Activated naive CD4-positive, alpha-beta T cell treated with anti-CD3 and anti-CD28 coated beads for 36 hours (primary cell): Measurements from ENCODE around the gene TSPAN17. TPM values are rescaled to one million over a fixed set of nuclear protein-coding genes. Genes with fewer than 3 reads are reported as not detected.

Experiments
- CTCF ChIA-PET: fragments of 350-600 bp; sonication (Branson Sonifier 250); formaldehyde crosslinking; loops from one replicate; lab custom pipeline; 2021; ENCODE audit warnings: antibody characterized with exemption; lab: Charles Lee
- DNase-seq: peaks from one replicate; pipeline ENCODE4 v3.0.0-alpha.2; 2020
- H3K27ac Mint-ChIP-seq: one replicate; pipeline ENCODE4 v1.8.0; 2021; ENCODE audit warnings: mild to moderate bottlenecking, mixed read lengths
- H3K27me3 Mint-ChIP-seq: one replicate; pipeline ENCODE4 v1.8.0; 2021; ENCODE audit warnings: low read depth, mixed read lengths
- H3K36me3 Mint-ChIP-seq: one replicate; pipeline ENCODE4 v1.8.0; 2021; ENCODE audit warnings: low read depth, mixed read lengths
- H3K4me1 Mint-ChIP-seq: one replicate; pipeline ENCODE4 v1.8.0; 2021; ENCODE audit warnings: low read depth, mixed read lengths
- H3K4me3 Mint-ChIP-seq: one replicate; pipeline ENCODE4 v1.8.0; 2021; ENCODE audit warnings: mild to moderate bottlenecking, moderate library complexity, mixed read lengths
- H3K9me3 Mint-ChIP-seq: one replicate; pipeline ENCODE4 v1.8.0; 2021; ENCODE audit warnings: mixed read lengths
- intact Hi-C: fragments of 100-400 bp; cut with micrococcal nuclease; formaldehyde crosslinking; loops from one replicate; pipeline ENCODE4 v1.15.1; 2023
- total RNA-seq, 2 experiments: library from RNA; stranded (reverse); gene quantifications; one replicate each; pipeline ENCODE4 v1.2.3, GENCODE V29; 2021

TSPAN17 gene
- total RNA-seq, 2 experiments from 2014 or later = 17.2 to 17.4 TPM

GRCh38 chr5:176679365-176680225 lies 32.3 kb downstream of the TSPAN17 start:
- no peak overlapping the region for H3K27ac Mint-ChIP-seq
- peaks cover 45% of the 10 kb centered on the region for H3K27me3 Mint-ChIP-seq
- intact Hi-C loops = no loop called here
- no peak overlapping the region for H3K4me3 Mint-ChIP-seq
- no peaks in the 10 kb centered on the region for H3K36me3 Mint-ChIP-seq
- CTCF ChIA-PET = interaction anchor here (0.6 to 1.7 kb wide), 2 partner anchors 19 to 312 kb away, joined by 3 to 4 read pairs; no protein-coding TSS in a partner anchor
- no peaks in the 10 kb centered on the region for H3K4me1 Mint-ChIP-seq
- no peaks in the 10 kb centered on the region for H3K9me3 Mint-ChIP-seq
- DNase-seq = no peak

- Mint-ChIP-seq H3K27me3 (peaks cover 47% of the 10 kb centered on the region), H3K27ac (no peak overlapping the region), H3K4me3 (no peak overlapping the region), H3K36me3 (no peaks in the 10 kb centered on the region), H3K9me3 (peaks cover 2% of the 10 kb centered on the region), H3K4me1 (no peaks in the 10 kb centered on the region)
- CTCF ChIA-PET = interaction anchor here (0.6 to 1.7 kb wide), 2 partner anchors 20 to 313 kb away, joined by 3 to 4 read pairs; no protein-coding TSS in a partner anchor
- intact Hi-C loops = no loop called here
- DNase-seq = no peak
Observed at GRCh38 chr5:176680226-176680563, 32.9 kb downstream of the TSPAN17 start.

GRCh38 chr5:176682016-176682531 lies 34.8 kb downstream of the TSPAN17 start:
- no peaks in the 10 kb centered on the region for H3K4me1 Mint-ChIP-seq
- H3K9me3 Mint-ChIP-seq = peaks cover 3% of the 10 kb centered on the region
- no peak overlapping the region for H3K4me3 Mint-ChIP-seq
- H3K36me3 Mint-ChIP-seq = no peaks in the 10 kb centered on the region
- CTCF ChIA-PET = interaction anchor here (2.7 kb wide), 1 partner anchor 21 kb away, joined by 12 read pairs; no protein-coding TSS in a partner anchor
- no peak overlapping the region for H3K27ac Mint-ChIP-seq
- intact Hi-C loops = no loop called here
- peaks cover 48% of the 10 kb centered on the region for H3K27me3 Mint-ChIP-seq
- no peak for DNase-seq

GRCh38 chr5:176685010-176685409 lies 37.7 kb downstream of the TSPAN17 start:
- Mint-ChIP-seq H3K4me1 (no peaks in the 10 kb centered on the region), H3K9me3 (peaks cover 5% of the 10 kb centered on the region), H3K4me3 (no peak overlapping the region), H3K27me3 (peaks cover 37% of the 10 kb centered on the region), H3K36me3 (no peaks in the 10 kb centered on the region), H3K27ac (no peak overlapping the region)
- CTCF ChIA-PET = no interaction called here
- intact Hi-C loops = no loop called here
- no peak for DNase-seq

- no peak for DNase-seq
- CTCF ChIA-PET = interaction anchor here (0.6 kb wide), 1 partner anchor 25 kb away, joined by 3 read pairs; no protein-coding TSS in a partner anchor
- Mint-ChIP-seq H3K9me3 (peaks cover 5% of the 10 kb centered on the region), H3K4me3 (no peak overlapping the region), H3K36me3 (no peaks in the 10 kb centered on the region), H3K27ac (no peak overlapping the region), H3K4me1 (no peaks in the 10 kb centered on the region), H3K27me3 (peaks cover 37% of the 10 kb centered on the region)
- intact Hi-C loops = no loop called here
Observed at GRCh38 chr5:176687247-176687646, 40.0 kb downstream of the TSPAN17 start.

- CTCF ChIA-PET = interaction anchor here (0.6 kb wide), 1 partner anchor 25 kb away, joined by 3 read pairs; no protein-coding TSS in a partner anchor
- DNase-seq = no peak
- Mint-ChIP-seq H3K27ac (no peak overlapping the region), H3K9me3 (peaks cover 5% of the 10 kb centered on the region), H3K4me1 (no peaks in the 10 kb centered on the region), H3K36me3 (no peaks in the 10 kb centered on the region), H3K27me3 (peaks cover 34% of the 10 kb centered on the region), H3K4me3 (no peak overlapping the region)
- intact Hi-C loops = no loop called here
Observed at GRCh38 chr5:176687881-176688280, 40.6 kb downstream of the TSPAN17 start.

- peaks cover 39% of the 10 kb centered on the region for H3K27me3 Mint-ChIP-seq
- H3K9me3 Mint-ChIP-seq = peaks cover 2% of the 10 kb centered on the region
- CTCF ChIA-PET = no interaction called here
- no peak overlapping the region for H3K4me3 Mint-ChIP-seq
- H3K36me3 Mint-ChIP-seq = no peaks in the 10 kb centered on the region
- intact Hi-C loops = no loop called here
- H3K27ac Mint-ChIP-seq = no peak overlapping the region
- no peaks in the 10 kb centered on the region for H3K4me1 Mint-ChIP-seq
- DNase-seq = no peak
Observed at GRCh38 chr5:176690911-176691310, 43.6 kb downstream of the TSPAN17 start.

- Mint-ChIP-seq H3K4me1 (no peaks in the 10 kb centered on the region), H3K4me3 (no peak overlapping the region), H3K27me3 (peaks cover 44% of the 10 kb centered on the region), H3K27ac (no peak overlapping the region), H3K36me3 (no peaks in the 10 kb centered on the region), H3K9me3 (peaks cover 2% of the 10 kb centered on the region)
- intact Hi-C loops = no loop called here
- DNase-seq = no peak
- CTCF ChIA-PET = no interaction called here
Observed at GRCh38 chr5:176691524-176691923, 44.2 kb downstream of the TSPAN17 start.

- H3K36me3 Mint-ChIP-seq = no peaks in the 10 kb centered on the region
- CTCF ChIA-PET = no interaction called here
- intact Hi-C loops = no loop called here
- peaks cover 50% of the 10 kb centered on the region for H3K27me3 Mint-ChIP-seq
- H3K4me1 Mint-ChIP-seq = no peaks in the 10 kb centered on the region
- no peaks in the 10 kb centered on the region for H3K9me3 Mint-ChIP-seq
- H3K27ac Mint-ChIP-seq = no peak overlapping the region
- DNase-seq = no peak
- H3K4me3 Mint-ChIP-seq = no peak overlapping the region
Observed at GRCh38 chr5:176692326-176692725, 45.0 kb downstream of the TSPAN17 start.

GRCh38 chr5:176692839-176693476 lies 45.7 kb downstream of the TSPAN17 start:
- intact Hi-C loops = no loop called here
- no peaks in the 10 kb centered on the region for H3K9me3 Mint-ChIP-seq
- H3K4me3 Mint-ChIP-seq = no peak overlapping the region
- no peak for DNase-seq
- peaks cover 54% of the 10 kb centered on the region for H3K27me3 Mint-ChIP-seq
- no peaks in the 10 kb centered on the region for H3K4me1 Mint-ChIP-seq
- CTCF ChIA-PET = interaction anchor here (1.0 kb wide), 1 partner anchor 32 kb away, joined by 6 read pairs; no protein-coding TSS in a partner anchor
- H3K27ac Mint-ChIP-seq = no peak overlapping the region
- no peaks in the 10 kb centered on the region for H3K36me3 Mint-ChIP-seq

- H3K27me3 Mint-ChIP-seq = peaks cover 59% of the 10 kb centered on the region
- no peaks in the 10 kb centered on the region for H3K9me3 Mint-ChIP-seq
- intact Hi-C loops = no loop called here
- no peak overlapping the region for H3K4me3 Mint-ChIP-seq
- no peaks in the 10 kb centered on the region for H3K36me3 Mint-ChIP-seq
- H3K27ac Mint-ChIP-seq = no peak overlapping the region
- DNase-seq = no peak
- H3K4me1 Mint-ChIP-seq = no peaks in the 10 kb centered on the region
- CTCF ChIA-PET = interaction anchor here (1.0 kb wide), 1 partner anchor 33 kb away, joined by 6 read pairs; no protein-coding TSS in a partner anchor
Observed at GRCh38 chr5:176693477-176693851, 46.2 kb downstream of the TSPAN17 start.

GRCh38 chr5:176694146-176694545 lies 46.9 kb downstream of the TSPAN17 start:
- intact Hi-C loops = no loop called here
- DNase-seq = no peak
- peaks cover 65% of the 10 kb centered on the region for H3K27me3 Mint-ChIP-seq
- H3K27ac Mint-ChIP-seq = no peak overlapping the region
- H3K9me3 Mint-ChIP-seq = no peaks in the 10 kb centered on the region
- H3K36me3 Mint-ChIP-seq = no peaks in the 10 kb centered on the region
- H3K4me1 Mint-ChIP-seq = no peaks in the 10 kb centered on the region
- H3K4me3 Mint-ChIP-seq = no peak overlapping the region
- CTCF ChIA-PET = interaction anchor here (1.5 kb wide), 1 partner anchor 34 kb away, joined by 4 read pairs; no protein-coding TSS in a partner anchor
